Mesenchymal stem cell (in vitro differentiated cells and primary cell): ENCODE results near the gene FAS.

ENCODE experiments used
- DNase-seq: peaks from one replicate; pipeline ENCODE4 v3.0.0-alpha.2; 2013
- H2AFZ ChIP-seq: one replicate; pipeline ENCODE4 v1.6.1; 2013; ENCODE audit warnings: low read depth, mild to moderate bottlenecking, control low read depth, inconsistent platforms, low read length, moderate library complexity
- H2AK5ac ChIP-seq: 2 replicates; pipeline ENCODE4 v1.6.1; 2013; ENCODE audit warnings: low read length, moderate library complexity, mild to moderate bottlenecking, inconsistent platforms; ENCODE audit not compliant: severe bottlenecking
- H2BK120ac ChIP-seq: one replicate; pipeline ENCODE4 v1.6.1; 2013; ENCODE audit warnings: low read depth, mild to moderate bottlenecking, inconsistent platforms, low read length, moderate library complexity
- H2BK12ac ChIP-seq, 2 experiments: one replicate each; pipeline ENCODE4 v1.6.1; 2013; ENCODE audit warnings: inconsistent platforms in 2 of 2, low read length in 2 of 2, mild to moderate bottlenecking in 2 of 2, moderate library complexity in 2 of 2, control low read depth in 1 of 2
- H2BK15ac ChIP-seq: one replicate; pipeline ENCODE4 v1.6.1; 2013; ENCODE audit warnings: mild to moderate bottlenecking, low read depth, inconsistent platforms; ENCODE audit not compliant: poor library complexity, severe bottlenecking
- H2BK5ac ChIP-seq: 2 replicates; pipeline ENCODE4 v1.6.1; 2013; ENCODE audit warnings: low read depth, mild to moderate bottlenecking, low read length, control low read depth, inconsistent platforms; ENCODE audit not compliant: poor library complexity, severe bottlenecking
- H3K14ac ChIP-seq, 2 experiments: one replicate each; pipeline ENCODE4 v1.6.1; 2013; ENCODE audit warnings: inconsistent platforms in 2 of 2, low read length in 2 of 2, control low read depth in 1 of 2, mild to moderate bottlenecking in 1 of 2, moderate library complexity in 1 of 2
- H3K18ac ChIP-seq, 2 experiments: one replicate each; pipeline ENCODE4 v1.6.1; 2013; ENCODE audit warnings: inconsistent platforms in 2 of 2, low read length in 2 of 2, control low read depth in 1 of 2, low read depth in 1 of 2, mild to moderate bottlenecking in 1 of 2
- H3K23ac ChIP-seq, 2 experiments: one replicate each; pipeline ENCODE4 v1.6.1; 2013; ENCODE audit warnings: inconsistent platforms in 2 of 2, low read length in 2 of 2, mild to moderate bottlenecking in 2 of 2, moderate library complexity in 2 of 2, control low read depth in 1 of 2
- H3K27ac ChIP-seq: 2 replicates; pipeline ENCODE4 v1.5.1; 2013; ENCODE audit warnings: mild to moderate bottlenecking, moderate library complexity, low read length, control low read depth, inconsistent platforms; ENCODE audit not compliant: poor library complexity, severe bottlenecking
- H3K27me3 ChIP-seq, 2 experiments: 2 replicates each; pipeline versions ENCODE4 v1.6.1 to v1.7.0; 2013; ENCODE audit warnings: low read length in 2 of 2, mild to moderate bottlenecking in 2 of 2, moderate library complexity in 2 of 2, control low read depth in 1 of 2, inconsistent platforms in 1 of 2; ENCODE audit not compliant: control insufficient read depth in 1 of 2, insufficient read depth in 1 of 2
- H3K36me3 ChIP-seq, 2 experiments: 2 replicates each; pipeline versions ENCODE4 v1.6.1 to v1.7.0; 2013; ENCODE audit warnings: low read length in 2 of 2, control low read depth in 1 of 2, inconsistent platforms in 1 of 2, low read depth in 1 of 2, mild to moderate bottlenecking in 1 of 2; ENCODE audit not compliant: insufficient read depth in 2 of 2, control insufficient read depth in 1 of 2
- H3K4ac ChIP-seq, 2 experiments: one replicate each; pipeline ENCODE4 v1.6.1; 2013; ENCODE audit warnings: inconsistent platforms in 2 of 2, low read length in 2 of 2, mild to moderate bottlenecking in 2 of 2, moderate library complexity in 2 of 2, control low read depth in 1 of 2, low read depth in 1 of 2
- H3K4me1 ChIP-seq: 2 replicates; pipeline ENCODE4 v1.6.1; 2013; ENCODE audit warnings: low read depth, low read length, control low read depth; ENCODE audit not compliant: control insufficient read depth, insufficient read depth
- H3K4me2 ChIP-seq: 2 replicates; pipeline ENCODE4 v1.6.1; 2013; ENCODE audit warnings: low read length, mild to moderate bottlenecking, inconsistent platforms; ENCODE audit not compliant: poor library complexity, severe bottlenecking
- H3K4me3 ChIP-seq, 2 experiments: 2 replicates each; pipeline versions ENCODE4 v1.5.1 to v1.7.0; 2013; ENCODE audit warnings: low read length in 2 of 2, mild to moderate bottlenecking in 2 of 2, control low read depth in 1 of 2, low read depth in 1 of 2; ENCODE audit not compliant: insufficient read depth in 1 of 2
- H3K79me1 ChIP-seq: replicated peaks from 2 replicates; pipeline ENCODE4 v1.6.1; 2013; ENCODE audit warnings: mild to moderate bottlenecking, control low read depth, low read length, inconsistent platforms; ENCODE audit not compliant: poor library complexity, severe bottlenecking
- H3K9ac ChIP-seq: 2 replicates; pipeline ENCODE4 v1.7.0; 2013; ENCODE audit warnings: mild to moderate bottlenecking, low read length, moderate library complexity
- H3K9me3 ChIP-seq: 2 replicates; pipeline ENCODE4 v1.7.0; 2013; ENCODE audit warnings: mild to moderate bottlenecking, low read length; ENCODE audit not compliant: control insufficient read depth
- H4K8ac ChIP-seq: one replicate; pipeline ENCODE4 v1.6.1; 2013; ENCODE audit warnings: inconsistent platforms, mild to moderate bottlenecking, low read length, moderate library complexity
- H4K91ac ChIP-seq: one replicate; pipeline ENCODE4 v1.6.1; 2013; ENCODE audit warnings: mild to moderate bottlenecking, low read length, inconsistent platforms
- WGBS: methylation state at CpG from one replicate; pipeline ENCODE4 v1.1.7; 2013; ENCODE audit warnings: mixed read lengths; 5-methylcytosine and 5-hydroxymethylcytosine counted together

FAS gene

DNA sequence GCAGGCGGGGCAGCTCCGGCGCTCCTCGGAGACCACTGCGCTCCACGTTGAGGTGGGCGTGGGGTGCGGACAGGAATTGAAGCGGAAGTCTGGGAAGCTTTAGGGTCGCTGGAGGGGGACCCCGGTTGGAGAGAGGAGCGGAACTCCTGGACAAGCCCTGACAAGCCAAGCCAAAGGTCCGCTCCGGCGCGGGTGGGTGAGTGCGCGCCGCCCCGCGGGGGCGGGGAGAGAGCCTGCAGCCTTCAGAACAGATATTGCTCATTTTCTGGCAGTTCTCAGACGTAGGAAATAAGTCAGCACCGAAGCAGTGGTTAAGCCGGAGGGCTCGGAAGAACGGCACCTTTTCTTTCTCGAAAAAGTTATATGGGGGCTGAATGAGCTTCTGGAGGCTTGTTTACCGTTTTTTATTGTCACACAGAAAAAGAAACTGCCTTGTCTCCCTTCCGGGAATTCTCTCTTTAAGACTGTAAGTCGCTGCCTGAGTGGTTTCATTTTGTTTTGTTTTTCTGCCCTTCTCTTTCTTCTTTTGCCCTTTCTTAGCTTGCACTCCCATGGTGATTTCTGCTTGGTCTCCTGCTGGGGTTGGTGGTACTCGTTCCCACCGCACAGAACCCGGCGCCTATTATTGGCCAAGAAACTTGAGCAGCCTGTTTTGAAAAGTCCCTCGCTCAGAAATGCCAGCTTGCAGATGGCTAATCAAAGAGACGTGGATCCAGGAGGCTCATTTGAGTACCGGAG lies 732 bp downstream of the FAS start:
- Histone ChIP-seq H3K14ac (peak overlapping the region in 1 of 2 experiments; percentile 98), H4K8ac (peak overlapping the region; percentile 81), H3K79me1 (peaks cover 11% of the 10 kb centered on the region), H3K27me3 (no peaks in the 10 kb centered on the region), H2BK15ac (peak overlapping the region; percentile 97), H3K27ac (peak overlapping the region; percentile 94), H3K4ac (peak overlapping the region in 1 of 2 experiments; percentile 69), H3K4me3 (peak overlapping the region; percentile 89 to 90), H3K18ac (peak overlapping the region; percentile 81 to 97), H2BK120ac (peak overlapping the region; percentile 86), H3K4me2 (peak overlapping the region; percentile 87), H3K36me3 (peaks cover 0 to 4% of the 10 kb centered on the region in 2 experiments), H2AFZ (peak overlapping the region; percentile 97), H4K91ac (peak overlapping the region; percentile 65), H2AK5ac (no peak overlapping the region), H3K9me3 (no peaks in the 10 kb centered on the region), H3K23ac (peak overlapping the region in 1 of 2 experiments; percentile 63), H2BK12ac (peak overlapping the region; percentile 6 to 93), H3K9ac (peak overlapping the region; percentile 95), H3K4me1 (peaks cover 9% of the 10 kb centered on the region), H2BK5ac (peak overlapping the region; percentile 91)
- under 1% methylated on average over 38 of the region's 38 CpGs for WGBS
- DNase-seq: peak; percentile 83

DNA sequence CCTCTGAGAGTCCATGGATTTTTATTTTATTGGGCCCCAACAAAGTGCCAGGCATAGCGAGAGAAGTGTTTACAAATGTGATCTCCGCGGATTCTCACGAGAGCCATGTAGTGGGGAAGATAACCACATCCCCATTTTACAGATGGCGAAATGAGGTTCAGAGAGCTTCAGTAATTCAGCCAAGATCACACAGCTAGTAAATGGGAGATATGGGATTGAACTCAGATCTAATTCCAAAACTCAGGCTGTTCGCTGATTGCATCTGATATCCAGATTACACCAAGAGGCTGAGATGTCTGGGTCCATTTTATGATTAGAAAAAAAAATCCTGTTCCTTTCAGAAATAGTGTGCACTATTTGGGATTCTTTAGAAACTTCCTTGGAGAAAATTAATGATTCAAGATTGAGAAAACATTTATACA lies 1.3 kb downstream of the FAS start:
- Histone ChIP-seq H3K18ac (no peak overlapping the region), H2BK5ac (no peak overlapping the region), H3K14ac (no peak overlapping the region), H3K36me3 (no peaks in the 10 kb centered on the region), H3K4me2 (peak overlapping the region; percentile 87), H3K27me3 (no peaks in the 10 kb centered on the region), H3K23ac (no peak overlapping the region), H3K9ac (peak overlapping the region; percentile 95), H2AK5ac (no peak overlapping the region), H3K4ac (no peak overlapping the region), H3K4me1 (peaks cover 9% of the 10 kb centered on the region), H3K4me3 (peak overlapping the region; percentile 89 to 90), H3K9me3 (no peaks in the 10 kb centered on the region), H3K27ac (peak overlapping the region; percentile 94), H4K8ac (no peak overlapping the region), H2BK12ac (no peak overlapping the region), H3K79me1 (peaks cover 13% of the 10 kb centered on the region), H2BK120ac (no peak overlapping the region), H2AFZ (no peak overlapping the region), H4K91ac (no peak overlapping the region), H2BK15ac (no peak overlapping the region)
- 31% methylated on average over 6 of the region's 6 CpGs for WGBS
- no peak for DNase-seq

DNA sequence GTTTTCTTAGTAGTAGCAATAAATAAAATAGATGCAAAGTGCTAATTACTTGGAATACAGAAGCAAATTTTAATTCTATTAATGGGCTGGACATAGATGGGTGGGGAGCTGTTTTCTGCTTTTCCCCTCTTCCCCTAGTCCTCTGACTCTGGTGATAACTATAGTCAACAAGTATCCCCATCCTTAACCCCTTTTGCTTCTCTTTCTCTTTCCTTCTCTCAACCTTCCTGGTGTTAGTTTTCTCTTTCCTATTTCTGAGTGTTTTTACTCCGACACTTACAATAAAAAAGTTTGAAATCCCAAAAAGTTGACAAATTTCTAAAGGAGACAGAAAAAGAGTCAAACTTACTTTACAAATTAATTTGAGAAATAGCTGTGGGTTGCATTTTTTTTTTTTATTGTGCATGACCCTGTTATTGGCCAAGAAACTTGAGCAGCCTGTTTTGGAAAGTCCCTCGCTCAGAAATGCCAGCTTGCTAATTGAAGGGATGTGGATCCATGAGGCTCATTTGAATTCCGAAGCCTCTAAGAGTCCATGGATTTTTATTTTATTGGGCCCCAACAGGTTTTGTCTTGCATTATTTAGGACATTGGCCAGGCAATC lies 2.4 kb downstream of the FAS start:
- Histone ChIP-seq H4K8ac (no peak overlapping the region), H3K9ac (peak overlapping the region; percentile 95), H2BK12ac (no peak overlapping the region), H4K91ac (no peak overlapping the region), H3K4me1 (peaks cover 9% of the 10 kb centered on the region), H3K79me1 (peaks cover 19% of the 10 kb centered on the region), H2BK5ac (no peak overlapping the region), H3K27me3 (no peaks in the 10 kb centered on the region), H3K27ac (no peak overlapping the region), H2AFZ (no peak overlapping the region), H2BK120ac (no peak overlapping the region), H3K9me3 (no peaks in the 10 kb centered on the region), H2BK15ac (no peak overlapping the region), H3K23ac (no peak overlapping the region), H3K14ac (no peak overlapping the region), H3K18ac (no peak overlapping the region), H3K4me2 (peak overlapping the region; percentile 37), H3K4ac (no peak overlapping the region), H2AK5ac (no peak overlapping the region), H3K4me3 (peak overlapping the region in 1 of 2 experiments; percentile 90), H3K36me3 (no peaks in the 10 kb centered on the region)
- DNase-seq: peak; percentile 43
- WGBS: 88% methylated on average over 3 of the region's 3 CpGs

DNA sequence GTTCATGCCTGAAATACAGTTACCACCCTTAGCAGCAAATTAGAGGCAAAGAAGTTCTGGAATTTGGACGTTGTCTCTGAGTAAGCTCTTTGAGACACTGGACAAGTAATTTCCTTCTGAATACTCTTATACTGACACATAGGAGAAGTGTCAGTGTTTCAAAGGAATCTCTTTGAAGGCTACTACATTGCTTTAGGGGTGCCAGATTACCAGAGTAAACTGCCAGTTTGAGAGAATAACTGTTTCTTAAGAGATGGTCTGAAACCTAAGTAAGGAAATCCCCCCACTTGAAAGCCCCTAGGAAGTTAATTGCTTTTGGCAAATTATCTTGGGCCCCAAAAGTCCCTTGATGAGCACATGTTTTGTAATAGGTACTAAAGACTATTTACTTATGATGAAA lies 3.4 kb downstream of the FAS start:
- no peak overlapping the region for H4K91ac ChIP-seq
- no peak overlapping the region for H2BK15ac ChIP-seq
- no peak overlapping the region for H2BK12ac ChIP-seq
- H2BK5ac ChIP-seq: no peak overlapping the region
- no peak overlapping the region for H2BK120ac ChIP-seq
- H3K4me1 ChIP-seq: peaks cover 9% of the 10 kb centered on the region
- peaks cover 24% of the 10 kb centered on the region for H3K79me1 ChIP-seq
- no peaks in the 10 kb centered on the region for H3K36me3 ChIP-seq
- H3K18ac ChIP-seq: no peak overlapping the region
- no peak overlapping the region for H3K4ac ChIP-seq
- no peak overlapping the region for H3K4me2 ChIP-seq
- H3K27ac ChIP-seq: no peak overlapping the region
- 0% methylated on average over 1 of the region's 1 CpG for WGBS
- peak overlapping the region; percentile 95 for H3K9ac ChIP-seq
- H4K8ac ChIP-seq: no peak overlapping the region
- H3K27me3 ChIP-seq: no peaks in the 10 kb centered on the region
- H2AK5ac ChIP-seq: no peak overlapping the region
- H3K14ac ChIP-seq: no peak overlapping the region
- H3K4me3 ChIP-seq: peak overlapping the region in 1 of 2 experiments; percentile 90
- H3K23ac ChIP-seq: no peak overlapping the region
- no peak for DNase-seq
- H3K9me3 ChIP-seq: no peaks in the 10 kb centered on the region
- no peak overlapping the region for H2AFZ ChIP-seq
